ENCODE measurements around the gene KIFC3.

The KIFC3 gene

DNA sequence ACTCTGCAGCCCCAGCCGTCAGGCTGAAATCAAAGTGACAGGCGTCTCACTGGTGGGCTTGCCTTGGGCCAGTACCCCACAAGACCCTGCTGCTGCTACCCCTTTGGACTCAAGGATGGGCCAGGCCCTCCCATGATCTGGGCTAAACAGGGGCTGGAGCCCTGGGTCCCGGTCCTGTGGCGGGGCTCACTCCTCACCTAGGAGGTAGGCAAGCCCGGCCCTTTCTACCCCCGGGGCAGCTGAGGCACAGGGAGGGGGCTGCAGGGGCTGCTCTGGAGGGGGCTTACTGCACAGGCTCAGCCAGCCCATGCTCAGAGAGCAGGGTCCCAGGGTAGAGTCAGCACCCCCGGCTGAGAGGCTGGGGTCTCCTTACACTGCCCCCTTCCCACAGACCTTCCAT, 43.2 kb downstream of the KIFC3 start:
- H3K36me3 Mint-ChIP-seq (ENCODE audit: low read depth): peaks cover 8% of the 10 kb centered on the region
- H3K9me3 Mint-ChIP-seq: no peaks in the 10 kb centered on the region
- H3K4me1 Mint-ChIP-seq: peaks cover 13% of the 10 kb centered on the region
- H3K27ac Mint-ChIP-seq: no peak overlapping the region
- no peaks in the 10 kb centered on the region for H3K27me3 Mint-ChIP-seq (ENCODE audit: low read depth, poor library complexity)
- DNase-seq: no peak
- H3K4me3 Mint-ChIP-seq: no peak overlapping the region
- TF ChIP-seq, protein P1, sequence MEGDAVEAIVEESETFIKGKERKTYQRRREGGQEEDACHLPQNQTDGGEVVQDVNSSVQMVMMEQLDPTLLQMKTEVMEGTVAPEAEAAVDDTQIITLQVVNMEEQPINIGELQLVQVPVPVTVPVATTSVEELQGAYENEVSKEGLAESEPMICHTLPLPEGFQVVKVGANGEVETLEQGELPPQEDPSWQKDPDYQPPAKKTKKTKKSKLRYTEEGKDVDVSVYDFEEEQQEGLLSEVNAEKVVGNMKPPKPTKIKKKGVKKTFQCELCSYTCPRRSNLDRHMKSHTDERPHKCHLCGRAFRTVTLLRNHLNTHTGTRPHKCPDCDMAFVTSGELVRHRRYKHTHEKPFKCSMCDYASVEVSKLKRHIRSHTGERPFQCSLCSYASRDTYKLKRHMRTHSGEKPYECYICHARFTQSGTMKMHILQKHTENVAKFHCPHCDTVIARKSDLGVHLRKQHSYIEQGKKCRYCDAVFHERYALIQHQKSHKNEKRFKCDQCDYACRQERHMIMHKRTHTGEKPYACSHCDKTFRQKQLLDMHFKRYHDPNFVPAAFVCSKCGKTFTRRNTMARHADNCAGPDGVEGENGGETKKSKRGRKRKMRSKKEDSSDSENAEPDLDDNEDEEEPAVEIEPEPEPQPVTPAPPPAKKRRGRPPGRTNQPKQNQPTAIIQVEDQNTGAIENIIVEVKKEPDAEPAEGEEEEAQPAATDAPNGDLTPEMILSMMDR (IDR thresholded peaks at IDR 0.05): no peak

DNA sequence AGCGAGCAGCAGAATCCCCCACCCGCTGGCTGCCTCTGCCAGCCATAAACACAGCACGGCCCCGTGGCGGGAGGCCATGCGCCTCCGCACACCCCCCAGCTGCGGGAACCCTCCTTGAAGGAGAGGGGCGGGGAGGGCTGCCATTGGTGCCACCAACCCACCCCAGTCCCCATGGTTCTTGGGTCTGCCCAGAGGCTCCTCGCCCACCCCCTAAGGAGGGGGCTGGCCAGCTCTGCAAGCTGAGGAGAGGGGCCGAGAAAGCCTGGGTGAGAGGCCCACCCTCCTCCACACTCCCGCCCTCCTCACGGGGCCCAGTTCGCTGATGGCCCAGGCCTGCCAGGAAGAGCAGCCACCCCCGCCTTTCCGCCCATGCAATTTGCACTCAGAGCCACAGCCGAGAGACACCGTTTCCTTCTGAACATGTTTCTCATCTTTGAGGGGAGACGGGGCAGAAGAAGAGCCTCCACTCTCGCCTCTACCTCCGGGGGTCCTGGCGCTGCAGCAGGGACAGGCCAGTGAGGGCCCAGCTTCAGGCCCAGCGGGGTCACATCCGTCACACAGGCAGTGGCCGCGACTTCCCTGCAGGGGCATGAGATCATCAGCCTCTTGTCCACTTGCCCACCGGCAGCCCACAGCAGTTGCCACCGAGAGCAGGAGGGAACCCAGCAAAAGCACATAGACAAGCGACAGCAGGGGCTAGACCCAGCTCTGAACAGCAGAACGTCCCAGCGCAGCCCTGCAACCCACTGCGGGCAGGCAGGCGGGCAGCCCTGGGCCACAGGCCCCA, 43.8 kb downstream of the KIFC3 start:
- no peak overlapping the region for H3K4me3 Mint-ChIP-seq

GRCh38 chr16:57757883-57758282, 44.4 kb downstream of the KIFC3 start:
- Mint-ChIP-seq H3K27ac (no peak overlapping the region), H3K4me1 (peaks cover 7% of the 10 kb centered on the region), H3K36me3 (ENCODE audit: low read depth) (peaks cover 8% of the 10 kb centered on the region), H3K4me3 (no peak overlapping the region), H3K9me3 (no peaks in the 10 kb centered on the region), H3K27me3 (ENCODE audit: low read depth, poor library complexity) (no peaks in the 10 kb centered on the region)
- TF ChIP-seq, protein P1 (IDR thresholded peaks at IDR 0.05): no peak
- DNase-seq: no peak

More for the DNA sequence above, 43.8 kb downstream of the KIFC3 start:
- DNase-seq: no peak
- H3K27ac Mint-ChIP-seq: no peak overlapping the region
- peaks cover 13% of the 10 kb centered on the region for H3K4me1 Mint-ChIP-seq
- H3K9me3 Mint-ChIP-seq: no peaks in the 10 kb centered on the region
- no peaks in the 10 kb centered on the region for H3K27me3 Mint-ChIP-seq (ENCODE audit: low read depth, poor library complexity)
- TF ChIP-seq, protein P1 (IDR thresholded peaks at IDR 0.05): no peak
- H3K36me3 Mint-ChIP-seq (ENCODE audit: low read depth): peaks cover 8% of the 10 kb centered on the region

- peaks cover 6% of the 10 kb centered on the region for H3K4me1 Mint-ChIP-seq
- H3K4me3 Mint-ChIP-seq: no peak overlapping the region
- peaks cover 8% of the 10 kb centered on the region for H3K36me3 Mint-ChIP-seq (ENCODE audit: low read depth)
- peak; percentile 93 for DNase-seq
- TF ChIP-seq, protein P1 (IDR thresholded peaks at IDR 0.05): peak; percentile 97
- no peaks in the 10 kb centered on the region for H3K27me3 Mint-ChIP-seq (ENCODE audit: low read depth, poor library complexity)
- no peaks in the 10 kb centered on the region for H3K9me3 Mint-ChIP-seq
- H3K27ac Mint-ChIP-seq: no peak overlapping the region
These were observed 44.9 kb downstream of the KIFC3 start for GRCh38 chr16:57757326-57757786.

GRCh38 chr16:57756424-57757325, 45.6 kb downstream of the KIFC3 start:
- H3K4me3 Mint-ChIP-seq: no peak overlapping the region
- H3K36me3 Mint-ChIP-seq (ENCODE audit: low read depth): peaks cover 8% of the 10 kb centered on the region
- H3K27ac Mint-ChIP-seq: no peak overlapping the region
- H3K27me3 Mint-ChIP-seq (ENCODE audit: low read depth, poor library complexity): no peaks in the 10 kb centered on the region
- peaks cover 9% of the 10 kb centered on the region for H3K4me1 Mint-ChIP-seq
- DNase-seq: no peak
- TF ChIP-seq, protein P1 (IDR thresholded peaks at IDR 0.05): no peak
- H3K9me3 Mint-ChIP-seq: no peaks in the 10 kb centered on the region
